DND-41 (cell line): Measurements from ENCODE around the gene ATG2A.

Experiments
- EZH2 ChIP-seq: IDR thresholded peaks from 3 replicates; pipeline ENCODE4 v1.6.1; 2012; ENCODE audit warnings: borderline replicate concordance, low read depth, mild to moderate bottlenecking, moderate library complexity, low read length, inconsistent platforms; ENCODE audit not compliant: severe bottlenecking
- TF ChIP-seq, protein P1 (sequence below): IDR thresholded peaks from 2 replicates; pipeline ENCODE4 v1.5.1; 2012; ENCODE audit warnings: borderline replicate concordance, low read length, moderate library complexity, mild to moderate bottlenecking; ENCODE audit not compliant: poor library complexity, severe bottlenecking; ENCODE audit errors: extremely low read depth

DNA sequence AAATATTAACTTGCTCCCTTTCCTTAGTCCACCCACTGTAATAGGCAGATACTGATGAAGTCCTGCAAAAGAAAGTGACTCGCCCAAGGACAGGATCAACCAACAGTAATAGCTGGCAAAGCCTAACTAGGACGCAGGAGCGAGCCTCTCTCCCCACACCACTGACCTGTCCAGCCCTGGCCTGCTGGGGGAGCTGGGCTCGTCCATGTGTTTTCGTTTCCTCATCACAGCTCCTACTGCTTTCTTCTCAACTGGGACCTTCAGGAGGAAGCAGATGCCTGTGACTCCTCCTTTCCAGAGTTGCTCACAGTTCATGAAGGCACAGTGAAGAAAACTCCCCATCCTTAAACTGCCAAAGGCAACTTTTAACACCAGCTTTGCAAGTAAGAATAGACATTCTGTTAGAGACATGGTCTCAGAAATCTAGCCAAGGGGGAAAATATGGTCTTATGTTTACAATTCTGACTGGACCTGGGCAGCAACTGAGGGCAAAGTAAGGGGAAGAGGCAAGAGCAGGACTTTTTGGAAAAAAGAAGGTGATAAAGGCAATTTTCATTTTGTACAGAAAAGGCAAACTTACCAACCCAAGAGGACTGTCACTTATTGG lies 30.3 kb upstream of the ATG2A start:
- TF ChIP-seq EZH2, result no peak
- TF ChIP-seq, protein P1, sequence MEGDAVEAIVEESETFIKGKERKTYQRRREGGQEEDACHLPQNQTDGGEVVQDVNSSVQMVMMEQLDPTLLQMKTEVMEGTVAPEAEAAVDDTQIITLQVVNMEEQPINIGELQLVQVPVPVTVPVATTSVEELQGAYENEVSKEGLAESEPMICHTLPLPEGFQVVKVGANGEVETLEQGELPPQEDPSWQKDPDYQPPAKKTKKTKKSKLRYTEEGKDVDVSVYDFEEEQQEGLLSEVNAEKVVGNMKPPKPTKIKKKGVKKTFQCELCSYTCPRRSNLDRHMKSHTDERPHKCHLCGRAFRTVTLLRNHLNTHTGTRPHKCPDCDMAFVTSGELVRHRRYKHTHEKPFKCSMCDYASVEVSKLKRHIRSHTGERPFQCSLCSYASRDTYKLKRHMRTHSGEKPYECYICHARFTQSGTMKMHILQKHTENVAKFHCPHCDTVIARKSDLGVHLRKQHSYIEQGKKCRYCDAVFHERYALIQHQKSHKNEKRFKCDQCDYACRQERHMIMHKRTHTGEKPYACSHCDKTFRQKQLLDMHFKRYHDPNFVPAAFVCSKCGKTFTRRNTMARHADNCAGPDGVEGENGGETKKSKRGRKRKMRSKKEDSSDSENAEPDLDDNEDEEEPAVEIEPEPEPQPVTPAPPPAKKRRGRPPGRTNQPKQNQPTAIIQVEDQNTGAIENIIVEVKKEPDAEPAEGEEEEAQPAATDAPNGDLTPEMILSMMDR, result no peak
